ENCODE results near the gene TFEB. TPM values are rescaled to one million over a fixed set of nuclear protein-coding genes. Genes with fewer than 3 reads are reported as not detected.

The TFEB gene
- total RNA-seq, 1 donor, result 5.1 TPM

DNA sequence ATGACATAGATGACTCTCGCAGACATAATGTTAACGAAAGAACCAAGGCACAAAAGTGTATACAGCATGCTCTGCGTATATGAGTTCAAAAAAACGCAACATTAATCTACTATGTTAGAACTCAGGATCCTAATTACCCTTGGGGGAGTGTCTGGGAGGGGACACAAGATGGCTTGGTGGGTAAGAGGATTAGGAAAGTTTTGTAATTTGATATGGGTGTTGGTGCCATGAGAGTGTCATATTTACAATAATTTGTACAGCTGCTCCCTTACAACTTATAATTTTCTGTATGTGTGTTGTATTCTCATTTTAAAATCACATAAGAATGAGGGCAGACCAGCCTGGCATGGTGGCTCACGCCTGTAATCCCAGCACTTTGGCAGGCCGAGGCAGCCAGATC, 38.6 kb downstream of the TFEB start:
- DNase-seq (ENCODE audit: insufficient read length, low spot score, missing footprints), result no peak
- H3K27ac ChIP-seq (ENCODE audit: low read depth, low read length), result no peak overlapping the region
- peaks cover 6% of the 10 kb centered on the region for H3K79me2 ChIP-seq (ENCODE audit: insufficient read depth, low read length)
- no peaks in the 10 kb centered on the region for H3K9me3 ChIP-seq (ENCODE audit: low read depth, low read length)
- peaks cover 19% of the 10 kb centered on the region for H4K20me1 ChIP-seq (ENCODE audit: insufficient read depth, low read length)
- no peak overlapping the region for H3K4me3 ChIP-seq (ENCODE audit: insufficient read depth, low read length)
- no peaks in the 10 kb centered on the region for H3K36me3 ChIP-seq (ENCODE audit: insufficient read depth, low read length)
- H3K4me1 ChIP-seq (ENCODE audit: insufficient read depth, low read length), result peaks cover 33% of the 10 kb centered on the region
- TF ChIP-seq, protein P1, sequence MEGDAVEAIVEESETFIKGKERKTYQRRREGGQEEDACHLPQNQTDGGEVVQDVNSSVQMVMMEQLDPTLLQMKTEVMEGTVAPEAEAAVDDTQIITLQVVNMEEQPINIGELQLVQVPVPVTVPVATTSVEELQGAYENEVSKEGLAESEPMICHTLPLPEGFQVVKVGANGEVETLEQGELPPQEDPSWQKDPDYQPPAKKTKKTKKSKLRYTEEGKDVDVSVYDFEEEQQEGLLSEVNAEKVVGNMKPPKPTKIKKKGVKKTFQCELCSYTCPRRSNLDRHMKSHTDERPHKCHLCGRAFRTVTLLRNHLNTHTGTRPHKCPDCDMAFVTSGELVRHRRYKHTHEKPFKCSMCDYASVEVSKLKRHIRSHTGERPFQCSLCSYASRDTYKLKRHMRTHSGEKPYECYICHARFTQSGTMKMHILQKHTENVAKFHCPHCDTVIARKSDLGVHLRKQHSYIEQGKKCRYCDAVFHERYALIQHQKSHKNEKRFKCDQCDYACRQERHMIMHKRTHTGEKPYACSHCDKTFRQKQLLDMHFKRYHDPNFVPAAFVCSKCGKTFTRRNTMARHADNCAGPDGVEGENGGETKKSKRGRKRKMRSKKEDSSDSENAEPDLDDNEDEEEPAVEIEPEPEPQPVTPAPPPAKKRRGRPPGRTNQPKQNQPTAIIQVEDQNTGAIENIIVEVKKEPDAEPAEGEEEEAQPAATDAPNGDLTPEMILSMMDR (IDR thresholded peaks at IDR 0.05; ENCODE audit: extremely low read depth, low read depth, low read length), result no peak
- H3K27me3 ChIP-seq (ENCODE audit: insufficient read depth, low read length), result no peaks in the 10 kb centered on the region
- no peak overlapping the region for H3K4me2 ChIP-seq (ENCODE audit: insufficient read depth, low read length)
- H2AFZ ChIP-seq (ENCODE audit: low read length), result no peak overlapping the region

DNA sequence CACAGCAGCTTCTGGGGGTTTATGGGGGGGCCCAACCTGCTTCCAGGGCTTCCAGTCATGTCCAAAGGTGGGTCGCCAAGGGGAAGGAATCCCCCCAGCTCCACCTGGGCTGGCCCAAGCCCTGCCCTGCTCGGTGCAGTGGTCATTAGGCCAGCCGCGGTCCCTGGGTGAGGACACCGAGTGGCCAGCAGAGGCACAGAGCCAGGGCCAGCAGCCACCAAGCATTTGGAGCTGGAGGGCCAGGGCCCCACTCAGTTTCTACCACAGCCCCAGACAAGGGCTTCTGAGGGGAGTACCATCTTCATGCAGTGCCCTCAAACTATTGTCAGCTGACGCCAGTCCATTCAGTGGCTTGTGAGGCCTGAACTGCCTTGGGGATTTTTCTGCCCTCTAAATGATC, 39.6 kb downstream of the TFEB start:
- H4K20me1 ChIP-seq (ENCODE audit: insufficient read depth, low read length), result peaks cover 19% of the 10 kb centered on the region
- no peak for DNase-seq (ENCODE audit: insufficient read length, low spot score, missing footprints)
- peaks cover 33% of the 10 kb centered on the region for H3K4me1 ChIP-seq (ENCODE audit: insufficient read depth, low read length)
- no peaks in the 10 kb centered on the region for H3K9me3 ChIP-seq (ENCODE audit: low read depth, low read length)
- no peak overlapping the region for H3K4me2 ChIP-seq (ENCODE audit: insufficient read depth, low read length)
- H3K36me3 ChIP-seq (ENCODE audit: insufficient read depth, low read length), result no peaks in the 10 kb centered on the region
- TF ChIP-seq, protein P1 (IDR thresholded peaks at IDR 0.05; ENCODE audit: extremely low read depth, low read depth, low read length), result no peak
- no peak overlapping the region for H2AFZ ChIP-seq (ENCODE audit: low read length)
- H3K4me3 ChIP-seq (ENCODE audit: insufficient read depth, low read length), result no peak overlapping the region
- no peaks in the 10 kb centered on the region for H3K27me3 ChIP-seq (ENCODE audit: insufficient read depth, low read length)
- H3K79me2 ChIP-seq (ENCODE audit: insufficient read depth, low read length), result peaks cover 6% of the 10 kb centered on the region
- H3K27ac ChIP-seq (ENCODE audit: low read depth, low read length), result no peak overlapping the region

DNA sequence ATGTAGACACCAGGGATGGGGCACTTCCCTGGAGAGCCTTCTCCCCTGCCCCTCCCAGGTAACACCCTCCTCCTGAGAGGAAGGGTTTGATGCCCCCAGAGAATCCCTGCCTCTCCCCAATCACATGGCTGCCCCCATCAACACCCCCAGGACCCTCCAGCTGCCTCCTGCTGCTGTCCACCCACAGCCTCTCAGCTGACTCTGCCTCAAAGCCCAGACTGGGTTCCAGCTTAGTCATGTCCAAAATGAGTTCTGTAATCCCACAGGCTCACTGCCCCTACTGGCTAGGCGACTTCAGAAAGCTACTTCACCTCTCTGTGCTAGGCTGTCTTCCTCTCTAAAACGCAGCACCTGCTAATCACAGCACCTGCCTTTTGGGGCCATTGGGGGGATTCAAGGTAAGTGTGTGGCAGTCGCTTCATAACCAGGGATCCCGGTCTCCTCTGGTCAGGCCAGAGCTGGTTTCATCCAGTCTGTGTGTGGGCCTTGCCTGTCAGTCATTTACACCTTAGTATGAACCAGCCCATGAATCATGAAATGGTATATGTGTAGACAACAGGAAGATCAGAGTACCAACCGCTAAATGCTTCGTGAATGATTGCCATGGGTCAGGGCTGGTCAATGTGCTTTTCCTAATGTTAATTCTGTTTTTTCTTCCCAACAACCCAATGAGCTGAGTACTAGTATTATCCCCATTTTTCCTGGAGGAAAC, 40.4 kb downstream of the TFEB start:
- peaks cover 19% of the 10 kb centered on the region for H4K20me1 ChIP-seq (ENCODE audit: insufficient read depth, low read length)
- H3K27me3 ChIP-seq (ENCODE audit: insufficient read depth, low read length), result no peaks in the 10 kb centered on the region
- H3K36me3 ChIP-seq (ENCODE audit: insufficient read depth, low read length), result no peaks in the 10 kb centered on the region
- H2AFZ ChIP-seq (ENCODE audit: low read length), result no peak overlapping the region
- peaks cover 6% of the 10 kb centered on the region for H3K79me2 ChIP-seq (ENCODE audit: insufficient read depth, low read length)
- H3K4me3 ChIP-seq (ENCODE audit: insufficient read depth, low read length), result no peak overlapping the region
- DNase-seq (ENCODE audit: insufficient read length, low spot score, missing footprints), result peak; percentile 95
- H3K9me3 ChIP-seq (ENCODE audit: low read depth, low read length), result no peaks in the 10 kb centered on the region
- TF ChIP-seq, protein P1 (IDR thresholded peaks at IDR 0.05; ENCODE audit: extremely low read depth, low read depth, low read length), result peak; percentile 16
- H3K27ac ChIP-seq (ENCODE audit: low read depth, low read length), result no peak overlapping the region
- peaks cover 33% of the 10 kb centered on the region for H3K4me1 ChIP-seq (ENCODE audit: insufficient read depth, low read length)
- no peak overlapping the region for H3K4me2 ChIP-seq (ENCODE audit: insufficient read depth, low read length)

DNA sequence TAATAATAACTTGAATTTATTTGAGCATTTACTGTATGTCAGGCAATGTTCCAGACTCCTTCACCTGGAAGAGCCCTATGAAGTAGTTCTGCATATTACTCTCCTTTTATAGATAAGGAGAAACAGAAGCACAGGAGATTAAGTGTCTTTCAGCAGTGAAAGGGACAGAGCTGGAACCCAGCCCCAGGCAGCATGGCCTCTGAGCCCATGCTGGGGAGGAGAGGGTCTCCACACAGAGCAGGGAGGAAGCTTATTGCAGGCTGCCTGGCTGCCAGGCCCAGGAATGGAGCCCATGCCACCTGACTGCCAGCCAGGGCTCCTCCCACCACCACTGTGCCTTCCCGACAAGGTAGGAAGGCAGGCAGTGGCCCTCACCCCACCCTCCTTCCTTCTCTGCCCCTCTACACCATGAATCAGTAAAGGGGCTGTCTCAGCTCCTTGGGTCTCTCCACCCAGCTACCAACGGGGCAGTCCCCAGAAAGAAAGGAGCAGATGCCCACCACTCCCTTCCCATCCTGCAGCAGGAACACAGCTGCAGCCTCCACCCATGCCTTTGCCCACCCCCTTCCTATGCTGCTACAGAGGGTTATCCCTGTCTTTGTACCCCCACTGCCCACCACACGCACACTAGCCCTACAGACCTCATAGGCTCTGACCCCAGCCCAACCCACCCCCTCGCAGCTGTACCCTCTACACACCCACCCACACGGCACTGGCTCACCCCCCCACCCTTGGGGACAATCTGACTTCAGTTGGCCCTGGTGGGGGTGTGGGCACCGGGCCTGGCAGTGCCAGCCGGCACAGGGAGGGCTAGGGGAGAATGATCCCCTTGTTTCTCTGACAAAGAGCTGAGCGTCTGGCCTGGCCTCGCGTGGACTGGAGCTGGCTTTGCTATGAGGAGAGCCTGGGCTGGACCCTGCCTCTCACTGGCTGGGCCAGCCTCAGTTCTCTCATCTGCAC, 41.8 kb downstream of the TFEB start:
- no peak for DNase-seq (ENCODE audit: insufficient read length, low spot score, missing footprints)
- H3K9me3 ChIP-seq (ENCODE audit: low read depth, low read length), result no peaks in the 10 kb centered on the region
- H3K4me2 ChIP-seq (ENCODE audit: insufficient read depth, low read length), result no peak overlapping the region
- H3K79me2 ChIP-seq (ENCODE audit: insufficient read depth, low read length), result no peaks in the 10 kb centered on the region
- H3K4me3 ChIP-seq (ENCODE audit: insufficient read depth, low read length), result no peak overlapping the region
- H3K27ac ChIP-seq (ENCODE audit: low read depth, low read length), result no peak overlapping the region
- H4K20me1 ChIP-seq (ENCODE audit: insufficient read depth, low read length), result peaks cover 19% of the 10 kb centered on the region
- no peaks in the 10 kb centered on the region for H3K36me3 ChIP-seq (ENCODE audit: insufficient read depth, low read length)
- H3K27me3 ChIP-seq (ENCODE audit: insufficient read depth, low read length), result no peaks in the 10 kb centered on the region
- TF ChIP-seq, protein P1 (IDR thresholded peaks at IDR 0.05; ENCODE audit: extremely low read depth, low read depth, low read length), result no peak
- no peak overlapping the region for H2AFZ ChIP-seq (ENCODE audit: low read length)
- peaks cover 24% of the 10 kb centered on the region for H3K4me1 ChIP-seq (ENCODE audit: insufficient read depth, low read length)

Data from osteoblast (primary cell).